GM21526 (cell line): ENCODE results near the gene HARS1.
"Not testable (repeated sequence)": the region's sequence is repeated elsewhere in the genome, so short reads cannot be mapped to it uniquely, and the experiment has no call there.

Experiments
- ATAC-seq: cut with Tn5 transposase; IDR thresholded peaks from one replicate; pipeline ENCODE4 v1.9.1; 2021; ENCODE audit warnings: moderate library complexity; ENCODE audit not compliant: unreplicated experiment, low FRiP score

The HARS1 gene

DNA sequence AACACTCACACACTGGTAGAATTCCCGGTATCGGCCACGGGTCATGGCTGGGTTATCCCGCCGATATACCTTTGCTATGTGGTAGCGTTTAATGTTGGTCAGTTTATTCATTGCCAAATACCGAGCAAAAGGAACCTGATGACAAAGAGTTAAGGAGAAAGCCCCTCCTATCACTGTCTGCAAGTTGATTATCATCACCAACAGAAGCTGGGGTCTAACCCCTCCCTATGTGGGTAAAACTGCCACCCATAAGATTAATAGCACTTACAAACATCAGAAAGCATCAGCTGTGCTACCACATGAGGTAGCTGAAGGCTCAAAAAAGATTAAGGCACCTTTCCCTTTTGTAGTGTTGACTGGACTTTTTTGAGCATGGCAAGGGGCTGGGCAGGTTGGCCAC lies 12.2 kb downstream of the HARS1 start:
- ATAC-seq: no peak

DNA sequence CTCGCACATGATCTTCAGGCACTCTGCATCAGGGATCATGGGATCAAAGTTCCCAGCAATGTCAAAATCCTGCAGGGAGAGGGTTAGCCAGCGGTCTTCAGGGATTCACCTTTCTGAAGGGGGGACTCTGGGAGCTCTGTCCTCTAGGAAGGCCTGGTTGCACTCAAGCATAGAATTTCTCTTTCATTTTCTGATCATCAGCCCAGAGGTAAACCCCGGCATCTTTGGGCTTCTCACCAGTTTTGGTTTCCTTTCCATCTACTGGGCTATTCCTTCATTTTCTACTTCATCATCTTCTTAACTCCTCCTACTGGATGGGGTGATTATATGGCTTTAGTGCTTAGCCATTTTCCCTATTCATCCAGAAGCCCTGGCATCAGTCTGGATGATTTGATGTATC lies 13.2 kb downstream of the HARS1 start:
- no peak for ATAC-seq

DNA sequence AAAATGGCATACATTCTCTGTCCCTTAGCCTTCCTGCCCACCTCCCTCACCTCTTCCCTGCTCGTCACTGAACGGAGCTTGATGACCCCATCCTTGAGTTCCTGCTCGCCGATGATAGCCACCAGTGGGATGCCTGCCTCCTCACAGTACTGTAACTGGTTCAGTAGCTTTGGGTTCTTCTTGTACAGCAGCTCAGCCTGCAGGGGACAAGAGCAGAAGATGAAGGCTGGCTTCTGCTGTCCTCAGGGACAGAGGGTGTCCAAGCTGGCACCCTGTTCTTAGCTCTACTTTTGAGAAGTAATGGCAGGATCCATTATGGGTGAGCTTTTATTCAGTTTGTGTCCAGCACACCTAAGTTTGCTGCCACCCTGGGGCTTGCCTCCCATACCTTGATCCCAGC lies 16.5 kb downstream of the HARS1 start:
- ATAC-seq: no peak

DNA sequence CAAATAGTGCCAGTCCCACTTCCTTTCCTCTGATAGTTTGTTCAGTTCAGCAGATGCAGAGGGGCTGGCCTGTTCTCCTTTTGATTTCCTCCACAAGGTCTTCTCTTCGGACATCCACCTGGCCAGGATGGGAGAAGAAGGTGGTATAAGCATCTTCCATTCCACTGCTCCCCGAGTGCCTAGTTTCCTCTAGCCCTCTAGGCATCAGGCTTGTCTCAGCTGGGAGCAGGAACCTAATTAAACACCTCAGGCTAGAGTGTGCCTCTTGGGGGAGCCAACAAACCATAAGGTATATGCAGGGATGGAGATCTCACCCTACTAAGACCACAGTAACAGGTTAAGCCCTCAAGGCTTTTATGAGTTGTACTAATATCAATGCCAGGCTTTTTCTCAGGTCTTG lies 17.0 kb downstream of the HARS1 start:
- no peak for ATAC-seq

DNA sequence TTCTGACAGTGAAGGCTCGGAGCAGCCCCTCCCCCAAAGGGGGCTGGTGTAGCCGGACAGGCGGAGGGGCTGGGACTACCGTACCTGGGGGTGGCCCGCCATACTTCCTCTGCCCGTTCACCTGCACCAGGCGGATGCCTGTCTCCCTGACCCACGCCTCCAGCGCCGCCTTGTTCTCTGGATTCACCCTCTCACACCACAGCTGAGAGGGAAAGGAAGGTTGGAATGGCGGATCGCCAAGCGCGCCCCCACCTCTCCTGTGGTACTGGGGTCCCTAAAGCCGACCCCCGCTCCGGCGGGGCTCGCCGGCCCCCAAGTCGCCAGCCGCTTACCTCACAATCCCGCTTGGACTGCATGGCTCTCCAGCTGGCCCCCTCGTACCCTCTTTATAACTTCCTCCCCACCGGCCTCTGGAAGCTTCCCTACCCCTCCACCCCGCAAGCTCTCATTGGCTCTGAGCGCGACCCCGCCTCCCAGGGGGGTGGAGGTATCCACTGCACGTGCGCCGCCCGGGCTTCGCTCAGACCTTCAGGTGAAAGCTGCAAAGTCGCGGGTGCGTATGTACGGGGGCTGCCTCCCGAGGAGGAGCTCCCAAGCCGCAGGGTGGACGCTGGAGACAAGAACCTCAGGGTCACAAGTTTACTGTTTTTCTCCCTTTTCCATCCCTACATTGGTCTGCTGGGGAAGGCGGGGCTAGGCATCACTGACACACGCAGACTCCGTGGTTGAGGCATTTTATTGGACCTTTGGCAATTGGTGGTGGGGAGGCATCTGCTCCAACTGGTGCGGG lies 17.8 kb downstream of the HARS1 start, which contains the start of gene DND1:
DND1 (minus strand) TSS at position 390 of the 790 bp plus-strand sequence; CDS start at position 356, 34 bp downstream.
- ATAC-seq: no peak

DNA sequence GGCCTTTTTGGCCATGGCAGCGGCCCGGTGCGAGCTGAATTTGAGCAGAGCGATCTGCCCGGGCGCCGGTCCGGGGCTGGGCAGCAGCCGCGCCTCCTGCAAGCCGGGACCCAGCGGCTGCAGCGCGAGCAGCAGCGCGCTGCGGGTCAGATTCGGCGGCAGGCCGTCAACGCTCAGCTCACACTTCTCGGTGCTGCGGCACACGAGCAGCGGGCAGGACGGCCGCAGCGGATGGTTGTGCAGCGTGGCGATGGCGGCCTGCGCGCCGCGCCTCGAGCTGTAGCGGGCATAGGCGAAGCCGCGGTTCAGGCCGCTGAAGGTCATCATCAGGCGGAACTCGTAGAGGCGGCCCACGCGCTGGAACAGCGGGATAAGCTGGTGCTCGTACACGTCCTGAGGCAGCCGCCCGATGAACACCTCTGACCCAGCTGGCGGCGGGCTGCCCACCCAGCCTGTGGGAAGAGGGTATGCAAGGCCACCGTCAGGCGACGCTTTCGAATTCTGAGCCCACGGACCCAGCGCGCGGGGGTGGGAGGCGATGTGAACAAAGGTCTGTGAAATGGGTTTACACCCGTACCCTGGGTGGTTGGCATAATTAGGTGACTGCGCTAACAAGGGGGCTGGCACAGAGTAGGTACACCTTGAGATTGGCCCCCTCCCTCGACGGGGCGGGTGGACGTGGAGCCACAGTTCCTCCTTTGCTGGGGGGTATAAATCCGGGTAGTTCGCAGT lies 18.5 kb downstream of the HARS1 start:
- no peak for ATAC-seq

DNA sequence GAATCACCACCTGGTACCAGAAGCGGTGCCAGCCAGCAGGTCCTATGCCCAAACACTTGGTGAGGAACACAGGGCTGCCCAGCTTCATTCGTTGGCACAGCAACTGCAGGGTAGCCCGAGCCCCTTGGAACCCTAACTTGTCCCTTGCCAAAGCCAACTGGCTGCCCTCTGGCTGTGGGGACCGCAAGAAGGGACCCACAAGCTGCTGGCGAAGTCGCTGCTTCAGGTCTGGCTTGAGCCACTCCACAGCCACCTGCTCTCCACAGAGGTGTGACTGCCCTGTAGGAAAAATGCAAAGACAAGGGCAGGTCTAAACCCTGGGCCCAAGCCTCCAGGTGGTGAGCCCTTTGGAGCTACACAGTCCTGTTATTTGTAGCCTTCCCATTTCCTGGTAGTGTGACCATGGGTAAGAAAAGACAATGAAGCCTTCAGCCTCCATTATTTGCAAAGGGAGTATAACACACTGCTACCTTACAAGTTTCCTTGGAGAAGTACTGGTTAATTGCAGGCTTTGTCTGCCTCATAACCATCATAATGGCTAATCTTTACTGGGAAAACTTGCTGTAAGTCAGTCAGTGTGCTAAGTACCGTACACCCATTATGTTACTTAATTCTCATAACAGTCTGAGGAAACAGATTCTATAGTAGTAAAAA lies 19.6 kb downstream of the HARS1 start:
- ATAC-seq: no peak

DNA sequence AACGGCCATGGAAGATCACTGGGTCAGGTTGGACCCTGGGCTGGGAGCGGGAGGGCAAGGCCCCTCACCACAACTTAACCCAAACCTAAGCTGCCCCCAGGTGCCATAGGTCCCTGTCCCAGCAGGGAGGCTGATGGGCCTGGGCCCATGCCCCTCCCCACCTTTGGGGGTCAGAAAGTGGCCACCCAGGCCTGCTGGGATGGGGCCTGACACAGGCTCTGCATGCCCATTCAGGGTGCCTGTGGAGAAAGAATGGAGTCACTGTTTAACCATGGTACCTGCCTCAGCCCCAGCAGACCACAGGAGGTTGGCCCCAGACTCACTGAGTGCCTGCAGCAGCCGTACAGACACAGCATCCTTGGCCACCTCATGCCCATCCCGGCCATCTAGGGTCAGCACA lies 20.1 kb downstream of the HARS1 start:
- ATAC-seq: not testable (repeated sequence)

DNA sequence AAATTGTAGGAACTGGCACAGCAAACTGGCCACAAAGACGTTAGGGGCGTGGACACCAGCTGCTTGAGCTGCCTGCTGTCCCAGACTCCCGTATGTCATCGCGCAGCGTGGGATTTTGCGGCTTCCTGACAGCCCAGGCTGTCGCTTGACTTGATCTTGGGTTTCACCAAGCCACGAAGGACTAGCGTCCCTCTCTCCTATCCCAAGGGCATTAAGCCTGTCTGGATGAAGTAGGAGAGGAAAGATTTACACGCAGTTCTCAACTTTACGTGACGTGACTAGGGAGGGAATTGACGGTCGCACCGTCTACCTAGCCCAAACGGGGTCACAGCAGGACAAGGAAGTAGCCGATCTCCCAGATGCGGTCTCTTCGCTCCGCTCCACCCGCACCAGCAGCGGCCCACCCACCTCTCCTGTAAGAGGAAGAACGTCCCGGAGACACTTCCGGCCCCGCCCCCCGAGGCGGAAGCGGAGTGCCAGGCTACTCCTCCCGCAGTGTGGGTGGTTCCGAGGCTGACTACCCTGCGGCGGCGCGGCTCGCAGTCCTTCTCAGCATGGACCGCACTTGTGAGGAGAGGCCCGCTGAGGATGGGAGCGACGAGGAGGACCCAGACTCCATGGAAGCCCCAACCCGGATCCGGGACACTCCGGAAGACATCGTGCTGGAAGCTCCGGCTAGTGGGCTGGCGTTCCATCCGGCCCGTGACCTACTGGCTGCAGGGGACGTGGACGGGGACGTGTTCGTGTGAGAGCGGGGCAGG lies 26.6 kb downstream of the HARS1 start, which contains the start of gene WDR55:
WDR55 (plus strand) TSS at position 546 of the 761 bp plus-strand sequence; CDS start at position 555, 9 bp downstream.
- peak; percentile 95 for ATAC-seq

DNA sequence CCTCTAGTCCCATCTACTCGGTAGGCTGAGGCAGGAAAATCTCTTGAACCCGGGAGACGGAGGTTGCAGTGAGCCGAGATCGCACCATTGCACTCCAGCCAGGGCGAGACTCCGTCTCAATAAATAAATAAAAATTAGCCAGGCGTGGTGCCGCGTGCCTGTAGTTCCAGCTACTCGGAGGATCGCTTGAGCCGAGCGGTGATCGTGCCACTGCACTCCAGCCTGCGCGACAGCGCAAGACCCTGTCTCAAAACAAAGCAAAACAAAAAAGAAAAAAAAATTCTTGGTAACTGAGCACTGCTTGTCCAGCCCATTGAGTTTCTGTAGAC lies 27.2 kb downstream of the HARS1 start:
- no peak for ATAC-seq

DNA sequence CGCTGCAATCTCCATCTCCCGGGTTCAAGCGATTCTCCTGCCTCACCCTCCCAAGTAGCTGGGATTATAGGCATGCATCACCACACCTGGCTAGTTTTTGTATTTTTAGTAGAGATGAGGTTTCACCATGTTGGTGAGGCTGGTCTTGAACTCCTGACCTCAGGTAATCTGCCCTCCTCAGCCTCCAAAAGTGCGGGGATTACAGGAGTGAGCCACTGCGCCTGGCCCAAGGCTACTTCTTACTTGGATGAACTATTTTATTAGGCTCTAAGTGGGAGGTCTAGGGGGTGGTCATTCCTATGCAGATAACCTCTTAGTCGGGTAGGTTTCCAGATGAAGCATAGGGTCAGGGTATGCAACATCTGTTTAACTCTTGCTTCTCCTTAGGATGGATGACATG lies 30.8 kb downstream of the HARS1 start:
- not testable (repeated sequence) for ATAC-seq

DNA sequence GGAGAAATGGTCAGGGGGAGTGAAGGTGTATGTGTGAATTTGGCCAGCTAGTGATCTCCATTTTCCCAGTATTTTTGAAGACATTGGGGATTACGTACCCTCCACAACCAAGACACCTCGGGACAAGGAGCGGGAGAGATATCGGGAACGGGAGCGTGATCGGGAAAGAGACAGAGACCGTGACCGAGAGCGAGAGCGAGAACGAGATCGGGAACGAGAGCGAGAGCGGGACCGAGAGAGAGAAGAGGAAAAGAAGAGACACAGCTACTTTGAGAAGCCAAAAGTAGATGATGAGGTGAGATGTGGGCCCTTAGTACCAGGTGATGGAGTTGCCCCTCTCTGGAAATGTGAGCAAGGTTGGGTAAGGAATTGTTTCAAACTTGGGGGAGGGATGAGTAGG lies 32.3 kb downstream of the HARS1 start:
- ATAC-seq: no peak

DNA sequence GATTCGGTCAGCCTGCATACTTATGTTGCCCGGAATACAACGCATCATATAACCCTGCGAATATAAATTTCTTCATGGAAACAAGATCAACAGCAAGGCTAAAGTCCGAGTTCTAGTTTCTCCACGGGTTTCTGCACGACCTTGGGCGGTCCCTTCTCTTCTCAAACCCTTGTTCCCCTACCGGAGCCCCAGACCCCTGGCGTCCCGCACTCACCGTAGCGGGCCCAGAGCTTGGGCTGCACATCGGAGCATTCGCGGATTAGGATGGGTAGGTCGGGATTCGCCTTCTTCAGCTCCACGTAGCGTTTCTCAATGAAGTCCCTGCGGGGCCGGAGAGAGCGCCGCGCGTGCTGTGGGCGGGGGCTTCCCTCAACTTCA lies 44.1 kb downstream of the HARS1 start:
- peak; percentile 9 for ATAC-seq

DNA sequence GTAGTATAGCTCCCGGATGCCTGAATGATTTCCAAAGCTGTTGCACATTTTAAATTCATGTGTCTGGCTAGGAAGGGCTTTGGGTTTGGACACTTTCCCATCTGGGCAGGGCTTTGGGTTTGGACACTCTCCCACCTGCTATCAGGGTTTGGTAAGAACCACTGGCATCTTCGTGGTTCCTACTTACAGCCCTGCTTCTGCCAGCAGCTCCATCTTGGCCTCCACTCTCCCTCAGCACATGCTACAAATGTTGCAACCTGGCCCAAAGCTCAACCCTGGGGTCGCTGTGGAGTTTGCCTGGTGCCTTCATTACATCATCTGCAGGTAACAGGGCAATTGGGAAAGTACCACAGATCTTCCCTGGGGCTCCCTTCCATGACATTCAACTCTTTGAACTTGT lies 48.5 kb downstream of the HARS1 start:
- no peak for ATAC-seq

DNA sequence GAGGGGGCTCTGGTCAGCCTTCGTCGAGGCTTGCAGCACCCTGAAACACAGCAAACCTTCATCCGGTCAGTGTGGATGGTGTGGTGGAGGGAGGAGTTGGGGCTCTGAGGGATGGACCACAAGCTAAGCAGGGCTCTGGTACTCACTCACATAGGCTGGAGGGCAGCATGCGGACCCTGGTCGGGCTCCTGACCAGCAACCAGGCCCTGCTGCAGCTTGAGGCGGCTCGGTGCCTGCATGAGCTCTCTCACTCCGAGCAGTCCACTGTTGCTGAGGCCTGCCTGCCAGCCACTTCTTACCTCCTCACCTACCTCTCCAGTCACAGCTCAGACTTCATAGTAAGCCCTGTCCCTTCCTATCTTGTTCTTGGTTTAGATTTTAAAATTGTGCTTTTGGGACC lies 49.5 kb downstream of the HARS1 start:
- no peak for ATAC-seq

DNA sequence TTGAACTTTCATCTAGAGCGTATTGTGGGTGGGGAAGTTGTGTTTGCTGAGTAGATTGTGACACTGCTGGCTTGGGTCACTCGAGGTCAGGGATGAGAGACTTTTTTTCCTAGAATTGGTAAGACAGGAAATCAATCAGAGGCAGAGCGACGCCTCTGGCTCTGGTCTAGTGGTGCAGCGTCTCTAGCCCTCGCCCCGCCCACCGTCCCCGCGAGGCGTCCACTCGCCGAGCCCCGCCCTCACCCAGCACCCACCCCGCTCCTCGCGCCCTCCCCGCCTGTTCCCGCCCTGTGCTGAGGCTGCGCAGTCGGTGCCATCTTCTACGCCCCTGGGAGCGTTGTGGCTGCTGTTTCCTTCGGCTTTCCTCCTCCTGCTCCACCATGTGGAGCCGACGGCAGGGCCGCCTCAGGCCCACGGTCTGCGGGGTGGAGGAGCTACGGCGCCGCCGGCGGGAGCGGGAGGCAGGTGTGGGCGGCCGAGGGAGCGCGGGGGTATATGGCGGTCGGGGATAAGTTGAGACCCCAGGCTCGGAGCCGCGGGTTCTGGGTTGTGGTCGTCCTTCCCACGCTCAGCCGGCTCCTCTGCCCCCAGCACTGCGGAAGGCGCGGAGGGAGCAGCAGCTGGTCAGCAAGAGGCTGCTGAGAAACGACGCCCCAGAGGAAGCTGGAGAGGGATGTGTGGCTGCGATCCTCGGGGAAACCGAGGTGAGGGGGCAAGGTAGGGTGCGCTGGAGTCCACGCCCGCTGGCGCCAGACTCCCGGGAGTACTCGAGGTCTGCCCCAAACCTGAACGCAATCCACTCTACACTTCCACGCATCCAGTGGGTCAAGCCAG lies 51.8 kb downstream of the HARS1 start, which contains the start of gene TMCO6:
TMCO6 (plus strand) TSS at position 304 of the 834 bp plus-strand sequence; CDS start at position 381, 77 bp downstream.
- ATAC-seq: peak; percentile 93

DNA sequence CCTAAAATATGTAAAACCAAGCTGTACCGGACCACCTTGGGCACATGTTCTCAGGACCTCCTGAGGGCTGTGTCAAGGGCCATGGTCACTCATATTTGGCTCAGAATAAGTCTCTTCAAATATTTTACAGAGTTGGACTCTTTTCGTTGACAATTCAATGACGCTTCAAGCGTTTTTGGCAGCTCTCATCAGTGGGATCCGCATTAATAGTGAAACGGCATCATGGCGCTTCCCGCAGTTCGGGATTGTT lies 52.3 kb downstream of the HARS1 start:
- ATAC-seq: not testable (repeated sequence)

DNA sequence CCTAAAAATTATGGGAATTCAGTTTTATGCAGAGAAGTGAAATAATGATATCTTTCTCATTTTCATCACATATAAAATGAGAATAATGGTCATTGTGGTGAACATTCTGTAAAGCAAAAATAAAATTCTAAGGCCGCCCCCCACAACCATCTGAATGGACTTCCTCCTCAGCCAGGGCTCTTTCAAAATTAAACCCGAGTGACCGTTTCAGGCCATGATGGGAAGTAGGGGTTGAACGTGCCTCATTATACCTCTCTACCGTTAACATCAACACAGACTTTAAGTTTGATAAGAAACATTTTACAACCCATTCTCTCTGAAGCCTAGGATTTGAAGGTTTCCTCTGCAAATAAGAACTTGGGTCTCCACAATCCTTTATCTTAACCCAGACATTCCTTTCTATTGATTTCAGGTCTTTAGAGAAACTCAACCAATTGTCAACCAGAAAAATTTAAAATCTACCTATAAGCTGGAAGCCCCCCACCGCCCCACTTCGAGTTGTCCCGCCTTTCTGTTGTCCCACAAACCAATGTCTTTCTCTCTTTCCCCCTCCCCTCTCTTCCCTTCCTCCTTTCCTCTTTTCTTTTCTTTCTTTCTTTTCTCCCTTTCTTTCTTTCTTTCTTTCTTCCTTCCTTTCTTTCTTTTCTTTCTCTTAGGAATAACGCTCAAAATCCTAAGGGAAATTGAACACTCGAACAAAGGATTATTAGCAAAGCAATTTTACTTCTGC lies 53.6 kb downstream of the HARS1 start:
- ATAC-seq: no peak
